Dermis blood vessel endothelial cell (primary cell): ENCODE data around the gene TRAT1. TPM values are rescaled to one million over a fixed set of nuclear protein-coding genes. Genes with fewer than 3 reads are reported as not detected.
"Not testable (repeated sequence)": the region's sequence is repeated elsewhere in the genome, so short reads cannot be mapped to it uniquely, and the experiment has no call there.

ENCODE experiments used
- DNase-seq: peaks from one replicate; pipeline ENCODE4 v3.0.0; 2010
- total RNA-seq: library from RNA; depleted of rRNA; stranded (reverse); fragments of >200 nt; gene quantifications from 2 replicates; pipeline ENCODE4 v1.2.3, GENCODE V29; 2014

The TRAT1 gene, protein sequence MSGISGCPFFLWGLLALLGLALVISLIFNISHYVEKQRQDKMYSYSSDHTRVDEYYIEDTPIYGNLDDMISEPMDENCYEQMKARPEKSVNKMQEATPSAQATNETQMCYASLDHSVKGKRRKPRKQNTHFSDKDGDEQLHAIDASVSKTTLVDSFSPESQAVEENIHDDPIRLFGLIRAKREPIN
- not detected in 2 replicates for total RNA-seq

DNA sequence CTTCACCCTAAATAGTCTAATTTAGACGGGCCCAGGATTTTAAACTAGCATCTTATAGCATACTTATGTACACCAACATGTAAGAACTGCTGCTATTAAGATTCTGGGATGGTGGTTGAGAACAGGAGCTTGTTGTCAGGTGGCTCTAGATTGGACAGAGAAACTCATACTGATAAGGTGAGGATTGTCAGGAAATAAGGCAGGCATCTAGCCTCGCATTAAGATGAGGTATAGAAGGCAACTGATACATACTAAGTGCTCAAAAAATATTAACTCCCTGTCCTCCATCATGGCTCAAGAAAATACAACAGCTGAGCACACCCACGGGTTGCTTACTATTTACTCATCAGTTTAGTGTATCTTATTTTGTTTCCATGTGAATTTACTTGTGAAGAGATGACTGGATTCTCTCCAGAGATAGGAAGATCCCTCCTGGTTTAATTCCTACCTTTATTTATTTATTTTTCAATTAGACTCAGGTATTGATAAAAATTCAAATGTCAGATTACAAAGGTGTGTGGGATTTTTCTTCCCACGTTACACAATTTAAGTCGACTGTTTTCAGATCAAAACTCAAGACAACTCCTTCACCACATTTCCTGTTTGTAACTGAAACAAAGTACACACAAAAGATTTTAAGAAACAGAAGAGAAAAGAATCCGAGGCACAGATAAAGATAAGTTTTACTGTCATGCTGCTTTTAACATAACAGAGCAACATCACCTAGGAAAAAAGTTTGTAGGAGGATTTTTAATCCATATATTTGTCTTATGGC lies at the start of gene TRAT1:
TSS of gene TRAT1 (plus strand) at position 664 of the 775 bp plus-strand sequence. CDS start 142 bp downstream, outside the sequence.
- DNase-seq: no peak

DNA sequence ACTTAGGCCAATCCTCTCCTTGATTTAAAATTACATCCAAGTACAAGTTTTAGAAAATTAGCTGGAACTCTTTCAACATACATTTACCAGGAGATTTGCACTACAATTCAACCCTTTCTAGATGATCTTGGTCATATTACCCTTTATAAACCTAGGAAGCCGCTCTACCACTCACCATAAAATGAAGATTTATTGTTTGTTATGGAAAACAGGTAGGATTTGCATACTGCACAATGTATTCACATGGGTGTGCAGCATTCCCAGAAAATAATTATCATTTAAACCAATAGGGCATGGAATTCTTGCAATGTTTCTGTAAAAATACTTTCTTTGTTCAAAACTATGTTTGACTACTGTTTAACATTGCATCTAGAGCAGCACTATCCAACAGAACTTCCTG lies 46.9 kb upstream of the TRAT1 start:
- DNase-seq: no peak

DNA sequence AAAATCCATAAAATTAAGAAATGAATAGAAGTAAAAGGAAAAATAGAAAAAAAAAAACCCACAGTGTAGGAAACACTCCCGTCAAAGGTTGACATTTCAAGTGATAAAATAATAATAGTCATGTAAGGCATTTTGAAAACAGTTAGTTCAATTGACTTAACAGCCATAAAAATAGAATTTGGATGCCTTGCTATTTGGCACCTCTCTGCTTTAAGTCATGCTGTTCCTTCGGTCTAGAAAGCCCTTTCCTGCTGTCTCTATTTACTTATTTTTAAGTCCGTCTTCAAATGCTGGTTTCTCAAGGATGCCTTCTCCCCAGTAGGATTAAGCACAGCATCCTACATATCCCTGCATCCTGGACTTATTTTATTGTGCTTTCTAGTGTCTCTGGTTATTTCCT lies 43.1 kb upstream of the TRAT1 start:
- no peak for DNase-seq

DNA sequence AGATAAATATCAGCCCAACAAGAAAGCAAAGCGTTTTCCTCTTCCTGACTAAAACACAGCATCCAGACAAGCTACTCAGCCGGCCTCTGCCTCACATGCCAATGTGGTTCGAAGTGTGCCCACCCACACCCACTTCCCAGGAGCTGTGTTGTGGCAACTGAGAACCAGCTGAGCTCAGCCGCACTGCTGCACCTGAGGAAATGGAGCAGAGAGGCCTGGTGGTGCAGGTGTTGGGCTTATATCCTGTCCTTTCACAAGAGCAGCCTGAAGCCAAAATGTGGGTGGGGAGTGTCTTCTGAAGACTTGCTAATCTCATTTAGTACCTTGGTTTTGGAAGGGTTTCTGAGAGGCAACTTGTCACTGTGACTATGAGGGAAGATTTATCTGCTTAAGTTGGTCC lies 42.4 kb upstream of the TRAT1 start:
- DNase-seq: no peak

DNA sequence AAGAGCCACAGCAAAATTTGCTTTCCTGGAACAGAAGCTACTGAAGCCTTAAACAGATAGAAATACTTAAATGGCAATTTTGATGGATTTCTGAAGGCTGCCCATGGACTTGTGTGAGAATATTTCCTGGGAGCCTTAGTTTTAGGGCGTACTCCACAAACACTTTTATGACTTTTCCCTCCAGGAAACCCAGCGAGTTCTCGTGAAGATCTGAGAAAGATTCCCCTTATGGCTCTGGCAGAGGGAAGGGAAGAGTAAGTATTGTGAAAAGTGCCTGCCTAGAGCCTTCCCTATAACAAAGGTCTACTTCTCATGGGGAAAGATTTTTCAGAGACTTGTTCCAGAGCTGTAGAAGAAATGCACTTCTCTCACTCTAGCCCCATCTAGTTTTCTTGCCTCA lies 31.1 kb upstream of the TRAT1 start:
- no peak for DNase-seq

DNA sequence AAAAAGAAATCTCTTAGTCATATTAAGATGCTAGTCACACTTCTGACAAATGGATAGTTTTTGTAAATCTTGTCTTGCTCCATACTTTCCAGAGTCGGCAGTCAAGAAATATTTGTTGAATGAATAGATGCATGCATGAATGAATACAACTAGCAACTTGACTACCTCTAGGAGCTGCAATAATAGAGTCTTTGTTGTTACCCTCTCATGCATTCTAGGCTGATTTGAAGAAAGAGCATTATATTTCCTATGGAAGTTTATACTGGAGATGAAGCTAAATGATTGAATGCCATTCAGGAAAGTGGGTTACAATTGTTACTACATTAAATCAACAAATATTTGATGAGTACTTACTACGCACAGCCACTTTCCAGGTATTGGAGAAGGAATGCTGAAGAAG lies 18.1 kb upstream of the TRAT1 start:
- DNase-seq: no peak

DNA sequence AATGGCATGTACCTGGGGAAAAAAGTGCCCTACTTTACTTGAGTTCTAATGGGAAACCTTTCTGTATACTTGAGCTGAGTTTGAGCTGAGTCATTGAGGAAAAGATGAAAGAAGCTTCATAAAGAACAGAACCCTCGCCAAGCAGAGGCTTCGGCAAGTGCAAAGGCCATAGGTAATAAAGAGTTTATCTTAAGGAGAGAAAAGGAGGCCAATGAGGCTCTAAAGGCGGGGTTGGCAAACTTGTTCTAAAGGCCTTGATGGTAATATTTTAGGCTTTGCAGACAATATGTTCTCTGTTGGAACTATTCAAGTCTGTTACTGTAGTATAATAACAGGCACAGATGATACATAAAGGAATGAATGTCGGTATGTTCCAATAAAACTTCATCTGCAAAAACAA lies 17.6 kb upstream of the TRAT1 start:
- DNase-seq: no peak

DNA sequence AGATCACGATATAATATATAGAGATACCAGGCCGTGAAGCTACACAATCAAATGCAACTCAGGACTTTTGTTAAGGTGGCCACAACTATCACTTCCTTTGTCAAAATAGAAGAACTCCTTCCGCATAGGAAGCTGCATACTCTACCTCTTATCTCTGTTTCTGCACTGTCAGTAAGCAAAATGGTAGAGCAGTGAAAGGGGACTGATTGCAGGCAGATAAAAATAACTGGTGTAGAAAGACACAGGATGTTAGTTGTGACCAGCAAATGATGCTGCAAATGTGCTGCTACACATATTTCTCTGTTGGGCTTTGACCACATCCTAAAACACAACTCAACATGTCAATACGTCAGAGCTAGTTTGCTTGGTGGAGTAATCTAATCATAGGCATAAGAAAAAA lies 16.3 kb upstream of the TRAT1 start:
- DNase-seq: no peak

DNA sequence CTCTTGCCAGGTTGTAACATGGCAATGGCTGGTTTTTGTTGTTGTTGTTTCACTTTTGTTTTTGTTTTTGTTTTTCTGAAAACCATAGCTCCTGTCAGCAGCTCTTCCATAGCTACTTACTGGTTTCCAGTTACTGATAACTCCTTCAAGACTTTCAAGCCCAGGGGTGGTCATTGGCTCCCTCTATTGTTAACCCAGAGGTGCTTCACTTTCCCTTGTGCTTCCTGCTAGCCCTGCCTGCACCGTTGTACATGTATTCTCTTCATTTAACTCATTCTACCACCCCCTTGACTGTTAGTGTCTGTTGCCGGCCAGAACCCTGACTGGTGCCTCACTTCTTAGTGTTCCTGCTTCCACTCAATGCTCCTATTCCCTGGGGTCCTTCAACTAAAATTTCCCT lies 4.2 kb upstream of the TRAT1 start:
- DNase-seq: peak; percentile 11

DNA sequence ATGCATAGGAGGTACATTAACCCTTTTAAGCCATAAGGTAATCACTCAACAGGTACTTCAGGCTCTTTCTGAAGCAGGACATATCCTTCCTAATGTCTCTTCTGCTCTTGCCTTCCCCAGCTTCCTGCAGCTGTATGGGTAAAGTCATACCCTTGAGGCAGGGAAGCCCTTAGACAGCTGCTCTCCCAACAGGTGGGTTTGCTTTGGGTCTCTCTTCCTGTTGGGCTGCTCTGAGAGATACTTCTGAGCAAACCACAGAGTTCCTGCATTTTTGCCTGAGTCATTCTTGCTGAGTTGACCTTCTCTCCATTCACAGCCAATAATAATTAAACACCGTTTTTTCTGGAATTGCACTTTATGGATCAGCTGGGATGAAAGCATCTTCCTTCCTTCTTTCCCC lies 2.0 kb upstream of the TRAT1 start:
- no peak for DNase-seq

DNA sequence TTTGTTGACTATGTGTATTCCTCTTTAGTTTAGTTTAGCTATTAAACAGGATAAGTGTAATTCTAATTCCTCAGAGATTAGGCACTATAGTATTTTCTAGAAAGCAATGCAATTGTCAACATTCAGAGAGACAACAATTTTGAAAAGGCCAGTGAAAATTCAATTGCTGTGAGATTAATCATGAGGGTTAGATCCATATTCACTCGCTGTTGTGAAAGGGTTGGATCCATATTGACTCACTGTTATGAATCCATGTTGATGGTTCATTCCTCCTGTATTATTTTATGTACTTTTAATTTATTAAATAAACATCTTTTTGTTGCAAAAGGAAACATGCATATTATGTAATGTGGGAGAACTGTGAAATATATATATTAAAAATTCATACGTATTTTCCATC lies 641 bp downstream of the TRAT1 start:
- DNase-seq: no peak

DNA sequence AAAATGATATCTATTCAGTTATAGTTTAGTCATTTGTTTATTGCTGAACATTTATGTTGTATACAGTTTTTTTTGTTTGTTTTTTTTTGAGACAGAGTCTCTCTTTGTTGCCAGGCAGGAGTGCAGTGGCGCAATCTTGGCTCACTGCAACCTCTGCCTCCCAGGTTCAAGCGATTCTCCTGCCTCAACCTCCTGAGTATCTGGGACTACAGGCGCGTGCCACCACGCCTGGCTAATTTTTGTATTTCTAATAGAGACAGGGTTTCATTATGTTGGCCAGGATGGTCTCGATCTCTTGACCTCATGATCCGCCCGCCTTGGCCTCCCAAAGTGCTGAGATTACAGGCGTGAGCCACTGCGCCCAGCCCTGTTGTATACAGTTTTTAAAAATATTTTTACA lies 1.2 kb downstream of the TRAT1 start:
- not testable (repeated sequence) for DNase-seq

DNA sequence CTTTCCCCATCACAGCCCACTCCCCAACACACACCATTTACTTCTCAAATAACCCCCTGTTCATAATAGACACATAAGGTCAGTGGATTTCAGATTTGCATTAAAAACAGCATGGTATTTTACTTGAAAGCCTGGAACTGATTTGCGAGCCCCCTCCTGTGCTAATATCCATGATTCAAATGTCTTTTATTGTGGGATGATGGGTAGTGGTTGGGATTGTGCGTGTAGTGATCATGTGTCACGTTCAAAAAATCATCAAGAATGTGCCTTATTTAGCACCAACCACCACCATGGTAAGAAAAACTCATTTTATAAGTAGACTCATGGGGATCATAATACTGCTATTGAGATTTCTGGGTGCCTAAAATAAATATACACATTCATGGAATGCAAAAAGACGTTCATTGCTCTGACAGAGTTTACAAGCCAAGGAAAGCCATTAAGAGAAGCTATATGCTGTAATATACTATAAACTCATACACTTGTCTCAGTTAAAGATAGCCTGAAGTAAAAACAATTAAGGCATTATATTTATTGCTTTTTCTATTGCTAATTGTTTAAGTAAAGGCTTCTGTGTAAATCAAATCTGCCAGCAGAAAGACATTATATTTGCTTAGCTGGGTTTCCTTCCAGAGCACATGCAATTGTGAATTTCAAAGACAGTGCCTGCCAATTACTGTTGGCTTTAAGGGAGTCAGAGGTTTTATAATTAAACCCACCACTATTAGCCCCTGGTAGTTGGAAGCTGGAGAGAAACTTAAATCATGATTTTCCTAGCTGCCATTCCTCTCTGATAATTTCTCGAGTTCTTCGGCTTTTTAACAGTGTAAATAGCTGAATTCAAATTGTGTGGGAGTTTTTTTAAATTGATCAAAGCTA lies 4.0 kb downstream of the TRAT1 start:
- no peak for DNase-seq

DNA sequence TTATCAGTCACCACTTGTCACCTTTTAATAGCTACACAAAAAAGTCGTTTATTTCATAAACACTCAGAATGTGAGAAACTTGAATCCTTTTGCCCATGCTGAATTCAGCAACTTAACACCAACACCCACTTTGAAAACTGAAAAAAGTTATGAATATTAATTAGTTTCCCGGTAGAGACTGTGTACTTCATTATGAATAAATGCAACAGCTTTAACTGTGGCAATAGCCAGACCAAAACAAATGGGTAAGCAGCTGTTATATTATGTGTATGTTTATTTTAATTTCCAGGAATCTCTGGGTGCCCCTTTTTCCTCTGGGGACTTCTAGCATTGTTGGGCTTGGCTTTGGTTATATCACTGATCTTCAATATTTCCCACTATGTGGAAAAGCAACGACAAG lies 7.8 kb downstream of the TRAT1 start:
- no peak for DNase-seq

DNA sequence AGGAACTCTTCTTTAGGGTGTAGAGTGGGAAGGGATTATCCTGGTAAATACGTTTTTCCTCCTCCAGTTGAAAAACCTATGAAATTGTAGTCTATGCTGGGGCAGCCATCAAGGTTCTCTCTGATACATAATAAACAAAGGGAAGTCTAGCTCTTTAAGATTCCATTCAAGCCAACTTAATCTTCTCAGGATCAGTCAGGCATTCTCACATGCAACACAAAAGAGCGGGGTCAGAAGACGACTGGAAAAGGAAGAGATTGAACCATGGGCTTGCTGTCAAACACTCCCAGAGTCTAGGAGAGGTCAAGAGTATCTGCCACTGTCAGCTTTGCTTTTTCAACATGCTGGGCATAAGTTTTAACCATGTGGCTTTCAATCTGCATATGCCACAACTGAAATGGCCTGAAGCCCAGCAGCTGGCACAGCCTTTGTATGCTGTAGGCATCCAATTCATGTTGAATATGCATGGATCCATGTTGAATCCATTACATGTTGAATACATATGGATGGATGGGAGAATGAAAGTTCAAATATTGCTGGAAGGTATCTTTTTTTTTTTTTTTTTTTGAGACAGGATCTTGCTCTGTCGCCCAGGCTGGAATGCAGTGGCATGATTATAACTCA lies 8.5 kb downstream of the TRAT1 start:
- DNase-seq: no peak

DNA sequence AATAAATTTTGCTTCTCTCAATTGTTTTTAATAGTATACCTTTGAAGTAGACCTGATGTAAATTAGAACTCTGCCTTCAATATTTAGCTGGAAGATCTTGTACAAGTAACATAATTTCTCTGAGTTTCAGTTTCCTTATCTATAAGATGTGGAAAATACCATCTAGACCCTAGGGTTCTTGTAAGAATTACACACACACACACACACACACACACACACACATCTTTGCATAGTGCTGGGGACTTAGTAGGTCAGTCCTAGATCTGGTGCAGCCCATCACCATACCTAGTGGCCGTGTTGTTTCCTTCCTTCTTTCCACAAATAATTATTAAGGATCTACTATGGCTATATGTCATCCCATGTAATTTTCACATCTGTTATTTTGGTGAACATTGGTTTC lies 11.0 kb downstream of the TRAT1 start:
- no peak for DNase-seq

DNA sequence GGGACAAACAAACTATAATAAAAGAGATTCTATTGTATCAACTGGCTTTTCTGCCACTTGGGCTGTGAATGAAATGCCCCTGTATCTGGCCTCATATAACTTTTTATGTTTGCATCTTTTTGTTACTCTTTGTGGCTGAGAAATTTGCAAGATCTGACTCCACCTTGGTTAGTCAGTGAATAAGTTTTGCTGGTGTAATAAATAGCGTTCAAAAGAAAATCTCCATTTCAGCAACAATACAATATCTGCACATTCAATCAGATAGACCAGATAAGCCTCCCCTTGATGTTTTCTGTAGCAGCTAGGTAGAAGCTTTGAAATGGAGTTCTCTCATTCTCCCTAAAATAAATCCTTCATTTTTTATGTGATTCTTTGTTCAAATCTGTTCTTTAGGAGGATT lies 12.0 kb downstream of the TRAT1 start:
- DNase-seq: no peak

DNA sequence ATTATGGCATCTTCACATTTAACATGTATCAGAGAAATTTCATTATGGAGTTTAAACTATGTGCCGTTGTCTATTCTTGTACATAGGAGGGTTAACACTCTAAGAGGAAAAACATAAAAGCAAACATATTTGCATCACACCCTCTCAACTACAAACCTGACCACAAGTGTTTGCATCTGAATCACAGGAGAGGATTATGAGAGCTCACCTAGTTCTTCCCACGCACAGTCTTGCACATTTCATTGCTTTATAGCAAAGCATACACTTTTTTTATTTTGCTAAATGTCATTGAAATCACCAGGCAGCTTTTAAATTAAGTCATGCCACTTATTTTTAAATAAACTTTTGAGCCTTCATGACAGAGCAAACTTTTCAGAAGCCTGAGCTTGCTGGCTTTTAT lies 12.5 kb downstream of the TRAT1 start:
- no peak for DNase-seq

DNA sequence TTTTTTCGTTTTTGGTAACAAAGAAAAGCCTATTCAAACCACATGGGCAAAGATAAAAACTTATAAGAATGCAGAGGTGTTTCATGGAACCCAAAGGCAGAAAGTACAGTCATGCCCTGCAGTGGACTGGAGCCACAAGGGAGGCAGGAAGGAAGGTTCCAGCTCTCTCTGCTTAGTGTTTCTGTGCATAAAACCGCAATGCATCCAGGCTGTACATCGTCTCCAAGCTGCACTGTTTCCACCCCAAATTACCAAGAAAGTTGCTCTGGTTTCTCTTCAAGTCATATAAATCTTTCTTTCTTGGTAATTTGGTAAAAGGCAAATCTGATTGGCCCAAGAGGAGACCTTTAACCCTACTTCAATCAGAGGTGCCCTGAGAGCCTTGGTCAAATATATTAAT lies 15.8 kb downstream of the TRAT1 start:
- no peak for DNase-seq

DNA sequence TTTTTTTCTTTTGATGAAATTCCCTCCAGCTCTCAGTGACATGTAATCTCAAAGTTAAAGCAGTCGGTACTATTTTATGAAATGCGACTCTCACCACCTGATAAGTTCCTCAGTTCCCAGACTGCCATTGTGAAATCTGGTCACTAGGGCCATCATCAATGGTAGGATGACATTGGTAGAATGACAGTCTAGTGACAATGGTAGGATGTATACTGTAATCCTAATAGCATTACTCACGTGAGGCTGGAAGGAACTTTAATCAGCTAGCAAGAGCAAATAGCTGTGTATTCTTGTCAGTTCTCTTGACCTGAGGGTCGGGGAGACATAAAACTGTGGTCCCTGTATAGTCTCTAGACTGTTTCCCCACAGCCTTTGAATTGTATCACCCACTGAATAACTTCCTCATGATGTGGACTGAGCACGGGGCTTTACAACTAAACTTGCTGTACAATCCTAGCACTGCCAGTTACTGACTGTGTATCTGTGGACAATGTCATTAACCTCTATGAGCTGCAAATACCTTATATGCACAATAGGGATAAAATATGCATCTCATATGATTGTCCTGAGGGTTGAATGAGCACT lies 23.2 kb downstream of the TRAT1 start:
- no peak for DNase-seq

DNA sequence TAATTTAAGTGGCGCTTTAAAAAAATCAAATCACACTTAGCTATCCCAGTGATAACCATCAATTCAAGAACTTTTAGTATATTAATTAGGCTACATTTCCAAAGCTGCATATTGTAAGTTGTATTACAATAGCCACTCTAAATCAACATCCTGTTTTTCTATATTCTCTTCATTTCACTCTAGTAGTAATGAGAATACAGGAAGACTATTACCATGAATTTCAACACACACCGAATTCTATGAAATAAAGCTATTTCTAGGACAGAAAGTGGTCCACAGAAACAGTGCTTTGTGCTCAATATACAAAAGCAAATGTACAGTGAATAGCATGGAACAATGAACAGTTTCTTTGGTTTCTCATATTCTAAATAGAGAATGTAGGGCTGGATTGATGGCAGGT lies 24.6 kb downstream of the TRAT1 start:
- DNase-seq: no peak

DNA sequence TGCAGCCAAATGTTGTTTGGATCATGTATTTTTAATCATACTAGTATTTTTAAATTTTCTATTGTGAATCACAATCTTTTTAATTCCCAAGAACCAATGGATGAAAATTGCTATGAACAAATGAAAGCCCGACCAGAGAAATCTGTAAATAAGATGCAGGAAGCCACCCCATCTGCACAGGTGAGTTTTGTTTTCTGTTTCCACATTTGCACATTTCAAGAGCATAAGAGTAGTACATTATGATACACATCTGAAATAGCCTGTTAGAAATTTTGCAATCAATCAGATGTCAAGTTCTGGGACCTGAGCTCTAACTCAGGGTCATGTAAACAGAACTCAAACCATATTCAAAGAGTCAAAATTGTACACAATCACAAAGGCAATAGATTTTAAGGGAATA lies 26.5 kb downstream of the TRAT1 start:
- no peak for DNase-seq

DNA sequence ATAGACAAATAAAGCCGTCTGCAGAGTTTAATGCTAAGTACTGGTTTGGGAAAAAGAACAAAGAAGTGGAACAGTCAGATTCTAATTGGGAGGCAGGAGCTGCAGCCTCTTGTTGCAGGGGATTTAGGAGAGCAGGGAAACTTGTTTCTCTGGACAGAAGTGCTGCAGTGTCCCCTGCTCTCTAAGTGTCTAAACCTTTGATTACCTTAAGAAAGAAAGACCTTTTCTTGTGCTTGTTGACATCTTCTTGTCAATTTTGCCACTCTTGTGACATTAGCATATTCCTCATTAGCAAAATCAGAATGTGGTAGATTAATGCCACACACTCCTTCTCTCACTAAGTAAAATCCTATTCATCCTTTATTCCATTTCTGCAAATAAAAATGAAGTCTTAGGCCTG lies 38.8 kb downstream of the TRAT1 start:
- no peak for DNase-seq
